PFSK-1 (cell line): ENCODE measurements around the gene SHFL.

Source experiments
- REST ChIP-seq, 2 experiments: IDR thresholded peaks; 2 replicates each; pipeline versions ENCODE4 v1.6.1 to v1.8.0; 2011 to 2012; ENCODE audit warnings: low read depth in 2 of 2, low read length in 2 of 2, control low read depth in 1 of 2, inconsistent platforms in 1 of 2, mild to moderate bottlenecking in 1 of 2, moderate library complexity in 1 of 2; ENCODE audit not compliant: insufficient read depth in 1 of 2
- SIN3A ChIP-seq: IDR thresholded peaks from 2 replicates; pipeline ENCODE4 v1.6.1; 2012; ENCODE audit warnings: mild to moderate bottlenecking, low read length, moderate library complexity, borderline replicate concordance; ENCODE audit not compliant: insufficient read depth

- TF ChIP-seq SIN3A (no peak), REST (IDR thresholded peaks at IDR 0.05; ENCODE audit: insufficient read depth in 1 of 2, low read depth in 2 of 2, low read length in 2 of 2) (no peak)
Measured at GRCh38 chr19:10092648-10093294, 6.7 kb downstream of the SHFL start.
